Activated naive CD8-positive, alpha-beta T cell (primary cell): Measurements from ENCODE around the gene PAIP2.
"Not testable (repeated sequence)": the region's sequence is repeated elsewhere in the genome, so short reads cannot be mapped to it uniquely, and the experiment has no call there.

ENCODE experiments used
- H3K27ac Mint-ChIP-seq: one replicate; pipeline ENCODE4 v1.8.0; 2021; ENCODE audit warnings: mixed read lengths
- H3K27me3 Mint-ChIP-seq: one replicate; pipeline ENCODE4 v1.8.0; 2021; ENCODE audit warnings: mixed read lengths
- H3K36me3 Mint-ChIP-seq: one replicate; pipeline ENCODE4 v1.8.0; 2021; ENCODE audit warnings: mixed read lengths
- H3K4me1 Mint-ChIP-seq: one replicate; pipeline ENCODE4 v1.8.0; 2021; ENCODE audit warnings: low read depth, mixed read lengths
- H3K4me3 Mint-ChIP-seq: one replicate; pipeline ENCODE4 v1.8.0; 2021; ENCODE audit warnings: mild to moderate bottlenecking, mixed read lengths
- H3K9me3 Mint-ChIP-seq: one replicate; pipeline ENCODE4 v1.8.0; 2021; ENCODE audit warnings: low read depth, mixed read lengths

PAIP2 gene

GRCh38 chr5:139354186-139354585, 12.5 kb downstream of the PAIP2 start:
- H3K36me3 Mint-ChIP-seq = peaks cover 4% of the 10 kb centered on the region
- H3K9me3 Mint-ChIP-seq = no peaks in the 10 kb centered on the region
- peaks cover 51% of the 10 kb centered on the region for H3K4me1 Mint-ChIP-seq
- peak overlapping the region; percentile 25 for H3K27ac Mint-ChIP-seq
- H3K4me3 Mint-ChIP-seq = no peak overlapping the region
- no peaks in the 10 kb centered on the region for H3K27me3 Mint-ChIP-seq

DNA sequence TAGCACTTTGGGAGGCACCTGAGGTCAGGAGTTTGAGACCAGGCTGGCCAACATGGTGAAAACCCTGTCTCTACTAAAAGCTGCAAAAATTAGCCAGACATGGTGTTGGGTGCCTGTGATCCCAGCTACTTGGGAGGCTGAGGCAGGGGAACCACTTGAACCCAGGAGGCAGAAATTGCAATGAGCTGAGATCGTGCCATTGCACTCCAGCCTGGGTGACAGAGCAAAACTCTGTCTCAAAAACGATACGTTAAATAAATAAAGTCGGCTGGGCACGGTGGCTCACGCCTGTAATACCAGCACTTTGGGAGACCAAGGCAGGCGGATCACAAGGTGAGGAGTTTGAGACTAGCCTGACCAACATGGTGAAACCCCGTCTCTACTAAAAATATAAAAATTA, 14.2 kb downstream of the PAIP2 start:
- H3K27me3 Mint-ChIP-seq, H3K27ac Mint-ChIP-seq, H3K36me3 Mint-ChIP-seq, H3K9me3 Mint-ChIP-seq, H3K4me3 Mint-ChIP-seq: not testable (repeated sequence)
- H3K4me1 Mint-ChIP-seq = peaks cover 44% of the 10 kb centered on the region

DNA sequence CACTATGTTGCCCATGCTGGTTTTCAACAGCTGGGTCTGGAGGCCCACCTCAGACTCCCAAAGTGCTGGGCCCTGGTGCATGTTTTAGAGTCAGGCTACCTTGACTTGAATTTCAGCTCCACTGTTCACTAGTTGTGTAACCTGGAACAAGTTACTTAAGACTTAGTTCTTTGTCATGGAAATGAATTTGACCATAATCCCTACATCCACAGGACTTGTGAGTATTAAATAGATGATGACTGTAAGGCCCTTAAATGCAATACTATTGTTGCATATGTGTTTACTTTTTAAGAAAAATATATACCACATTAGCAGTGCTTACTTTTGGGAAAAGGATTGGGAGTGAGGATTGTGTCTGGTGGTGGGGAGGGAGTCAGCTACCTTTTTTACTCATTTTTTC, 16.4 kb downstream of the PAIP2 start:
- Mint-ChIP-seq H3K36me3 (peaks cover 4% of the 10 kb centered on the region), H3K9me3 (no peaks in the 10 kb centered on the region), H3K4me3 (no peak overlapping the region), H3K27ac (peak overlapping the region; percentile 55), H3K4me1 (peaks cover 36% of the 10 kb centered on the region), H3K27me3 (no peaks in the 10 kb centered on the region)

DNA sequence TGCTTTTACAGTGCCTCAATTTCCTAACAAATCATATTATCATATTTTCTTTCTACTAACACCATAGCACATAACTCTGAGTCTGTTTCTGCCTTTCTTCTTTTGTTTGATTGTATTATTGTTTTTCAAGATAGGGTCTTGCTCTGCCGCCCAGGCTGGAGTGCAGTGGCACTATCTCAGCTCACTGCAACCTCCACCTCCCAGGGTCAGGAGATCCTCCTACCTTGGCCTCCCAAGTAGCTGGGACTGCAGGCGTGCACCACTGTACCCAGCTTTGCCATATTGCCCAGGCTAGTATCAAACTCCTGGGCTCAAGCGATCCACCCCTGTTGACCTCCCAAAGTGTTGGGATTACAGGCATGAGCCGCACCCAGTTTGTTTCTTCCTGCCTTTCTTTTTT, 18.7 kb downstream of the PAIP2 start:
- no peak overlapping the region for H3K4me3 Mint-ChIP-seq
- peaks cover 27% of the 10 kb centered on the region for H3K4me1 Mint-ChIP-seq
- H3K27ac Mint-ChIP-seq = no peak overlapping the region
- H3K9me3 Mint-ChIP-seq = no peaks in the 10 kb centered on the region
- no peaks in the 10 kb centered on the region for H3K27me3 Mint-ChIP-seq
- no peaks in the 10 kb centered on the region for H3K36me3 Mint-ChIP-seq

GRCh38 chr5:139361835-139362429, 20.3 kb downstream of the PAIP2 start:
- H3K36me3 Mint-ChIP-seq = no peaks in the 10 kb centered on the region
- no peaks in the 10 kb centered on the region for H3K9me3 Mint-ChIP-seq
- no peak overlapping the region for H3K4me3 Mint-ChIP-seq
- H3K27me3 Mint-ChIP-seq = no peaks in the 10 kb centered on the region
- H3K4me1 Mint-ChIP-seq = peaks cover 21% of the 10 kb centered on the region
- no peak overlapping the region for H3K27ac Mint-ChIP-seq

DNA sequence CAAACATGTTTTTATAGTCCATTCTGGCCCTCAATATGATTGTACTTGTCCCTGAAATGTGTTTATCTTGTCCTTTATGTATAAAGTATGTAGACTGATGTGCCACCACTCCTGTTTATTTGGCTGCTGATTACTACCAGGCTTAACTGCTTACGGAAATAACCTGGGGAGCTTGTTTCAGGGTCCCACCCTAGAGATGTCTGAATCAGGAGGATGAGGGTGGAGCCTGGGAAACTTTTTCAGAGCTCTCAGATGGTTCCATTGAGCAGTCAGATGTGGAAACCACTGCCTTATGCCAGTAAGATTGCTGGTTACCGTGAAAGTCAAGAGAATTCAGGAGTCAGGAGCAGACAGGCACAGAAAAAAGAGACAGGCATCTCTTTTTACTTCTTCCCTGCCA, 22.3 kb downstream of the PAIP2 start:
- peaks cover 2% of the 10 kb centered on the region for H3K36me3 Mint-ChIP-seq

DNA sequence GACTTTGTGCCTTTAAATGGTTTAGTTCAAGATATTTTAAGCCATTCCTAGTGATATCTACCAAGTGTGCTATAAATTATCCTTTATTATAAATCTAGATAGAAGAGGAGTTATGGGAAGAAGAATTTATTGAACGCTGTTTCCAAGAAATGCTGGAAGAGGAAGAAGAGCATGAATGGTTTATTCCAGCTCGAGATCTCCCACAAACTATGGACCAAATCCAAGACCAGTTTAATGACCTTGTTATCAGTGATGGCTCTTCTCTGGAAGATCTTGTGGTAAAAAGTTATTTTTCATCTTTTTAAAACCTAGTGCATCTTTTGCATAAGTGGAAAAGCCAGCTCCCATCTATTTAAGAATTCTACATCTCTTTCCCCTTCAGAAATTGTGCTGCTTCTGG, 22.8 kb downstream of the PAIP2 start:
- no peak overlapping the region for H3K4me3 Mint-ChIP-seq
- no peaks in the 10 kb centered on the region for H3K9me3 Mint-ChIP-seq
- peaks cover 2% of the 10 kb centered on the region for H3K36me3 Mint-ChIP-seq
- H3K27ac Mint-ChIP-seq = no peak overlapping the region
- peaks cover 5% of the 10 kb centered on the region for H3K4me1 Mint-ChIP-seq
- no peaks in the 10 kb centered on the region for H3K27me3 Mint-ChIP-seq

More for the DNA sequence above, 22.3 kb downstream of the PAIP2 start:
- no peak overlapping the region for H3K27ac Mint-ChIP-seq
- H3K27me3 Mint-ChIP-seq = no peaks in the 10 kb centered on the region
- H3K9me3 Mint-ChIP-seq = no peaks in the 10 kb centered on the region
- peaks cover 6% of the 10 kb centered on the region for H3K4me1 Mint-ChIP-seq
- no peak overlapping the region for H3K4me3 Mint-ChIP-seq

- Mint-ChIP-seq H3K4me1 (no peaks in the 10 kb centered on the region), H3K27me3 (no peaks in the 10 kb centered on the region), H3K9me3 (no peaks in the 10 kb centered on the region), H3K4me3 (no peak overlapping the region), H3K36me3 (peaks cover 4% of the 10 kb centered on the region), H3K27ac (peak overlapping the region; percentile 86)
These were observed 27.0 kb downstream of the PAIP2 start for GRCh38 chr5:139368613-139369012.

DNA sequence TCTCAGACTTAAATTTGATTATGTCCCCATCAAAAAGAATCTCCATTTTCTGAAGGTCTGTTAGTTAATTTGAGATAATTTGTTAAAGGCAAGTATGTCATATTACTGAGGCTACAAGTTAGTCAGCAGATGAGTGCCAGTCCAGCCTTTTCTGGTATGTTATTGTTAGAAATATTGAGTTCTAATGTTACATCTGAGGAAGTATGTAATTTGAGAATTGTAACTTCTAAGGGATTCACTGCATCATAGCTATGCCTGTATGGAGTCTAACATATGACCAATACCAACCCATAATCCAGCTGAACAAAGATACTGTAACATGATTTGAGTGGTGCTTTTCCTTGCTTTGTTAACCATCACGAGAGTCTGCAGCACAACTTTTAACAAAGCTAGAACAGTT, 27.5 kb downstream of the PAIP2 start:
- peaks cover 4% of the 10 kb centered on the region for H3K36me3 Mint-ChIP-seq
- H3K27ac Mint-ChIP-seq = no peak overlapping the region
- H3K4me1 Mint-ChIP-seq = no peaks in the 10 kb centered on the region
- H3K27me3 Mint-ChIP-seq = no peaks in the 10 kb centered on the region
- H3K4me3 Mint-ChIP-seq = no peak overlapping the region
- H3K9me3 Mint-ChIP-seq = no peaks in the 10 kb centered on the region

DNA sequence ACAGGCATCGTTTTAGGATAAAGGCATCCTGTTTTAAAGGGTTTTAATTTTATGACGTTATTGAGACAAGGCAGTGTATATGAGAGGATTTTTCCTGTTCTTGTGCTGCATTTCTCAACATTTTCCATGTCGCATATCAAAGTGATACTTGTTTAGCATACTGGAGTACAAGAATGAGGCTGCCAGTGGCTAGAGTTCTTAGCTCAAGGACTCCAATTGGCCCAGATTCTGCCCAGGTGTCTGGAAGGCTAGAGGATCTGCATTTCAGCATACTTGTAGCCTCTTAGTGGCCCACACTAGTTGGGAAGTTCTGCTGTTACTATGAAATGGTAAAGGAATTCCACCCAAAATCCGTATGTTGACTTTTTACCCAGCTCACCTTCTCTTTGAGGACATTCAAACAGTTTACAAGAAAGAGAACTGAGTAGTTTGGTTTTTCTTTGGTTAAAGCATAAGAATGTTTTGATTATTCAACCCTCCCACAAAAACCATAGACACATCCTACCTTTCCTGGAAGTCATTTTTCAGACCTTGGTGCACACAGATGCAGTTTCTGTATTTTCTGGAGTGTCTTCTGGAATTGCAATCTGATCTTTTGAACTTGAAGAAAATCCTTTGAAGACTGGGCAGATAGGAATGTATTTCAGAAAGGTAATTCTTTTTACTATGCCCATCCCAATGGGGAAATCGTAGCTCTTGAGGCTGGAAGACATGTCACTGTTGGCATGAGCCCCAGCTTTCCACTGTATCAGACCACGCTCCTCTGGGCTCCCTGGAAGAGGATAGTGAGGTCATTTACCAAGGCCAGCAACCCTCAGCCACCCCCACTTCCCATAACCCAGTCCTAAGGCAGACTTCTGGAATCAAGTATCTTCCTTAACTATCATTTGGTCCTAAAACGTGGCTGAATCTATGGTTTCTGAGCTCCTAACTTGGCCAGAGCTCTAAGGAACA, 30.1 kb downstream of the PAIP2 start:
- H3K27ac Mint-ChIP-seq = no peak overlapping the region
- peaks cover 6% of the 10 kb centered on the region for H3K36me3 Mint-ChIP-seq
- H3K27me3 Mint-ChIP-seq = no peaks in the 10 kb centered on the region
- H3K9me3 Mint-ChIP-seq = no peaks in the 10 kb centered on the region
- H3K4me3 Mint-ChIP-seq = no peak overlapping the region
- no peaks in the 10 kb centered on the region for H3K4me1 Mint-ChIP-seq

GRCh38 chr5:139374909-139375308, 33.3 kb downstream of the PAIP2 start:
- Mint-ChIP-seq H3K4me1 (no peaks in the 10 kb centered on the region), H3K27ac (no peak overlapping the region), H3K4me3 (no peak overlapping the region), H3K9me3 (no peaks in the 10 kb centered on the region), H3K36me3 (peaks cover 4% of the 10 kb centered on the region), H3K27me3 (no peaks in the 10 kb centered on the region)

DNA sequence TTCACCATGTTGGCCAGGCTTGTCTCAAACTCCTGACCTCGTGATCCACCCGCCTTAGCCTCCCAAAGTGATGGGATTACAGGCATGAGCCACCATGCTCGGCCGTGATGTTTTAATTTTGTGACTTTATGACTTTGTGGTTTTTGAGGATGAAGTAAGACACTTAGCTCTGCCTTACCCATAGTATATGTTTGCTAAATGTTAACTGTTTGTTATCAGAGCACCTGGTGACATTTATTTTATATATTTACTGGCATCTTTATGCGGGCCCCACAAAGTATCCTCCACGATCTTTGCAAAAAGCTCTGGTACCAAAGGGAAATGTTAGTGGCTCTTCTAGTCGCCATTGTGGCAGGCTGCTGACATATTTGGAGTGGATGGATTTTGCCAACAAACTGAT, 34.7 kb downstream of the PAIP2 start:
- Mint-ChIP-seq H3K4me1 (no peaks in the 10 kb centered on the region), H3K9me3 (no peaks in the 10 kb centered on the region)

DNA sequence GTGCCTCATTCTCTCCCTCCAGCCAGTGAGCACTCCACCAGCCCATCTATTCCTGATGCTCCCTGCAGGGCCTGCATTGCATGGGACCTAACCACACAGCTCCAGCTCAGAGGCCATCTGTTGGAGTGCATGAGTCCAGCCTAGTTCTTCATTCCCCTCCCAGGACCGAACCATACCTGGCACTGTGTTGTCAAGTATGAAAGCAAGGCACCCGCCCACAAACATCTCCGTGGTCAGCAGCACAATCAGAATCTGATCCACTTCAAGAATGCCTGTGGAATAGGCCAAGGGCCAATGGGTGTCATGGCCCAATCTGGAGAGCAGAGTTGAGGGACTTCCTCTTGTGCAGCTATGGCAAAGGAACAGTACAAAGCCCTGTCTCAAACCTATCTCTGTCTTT, 35.6 kb downstream of the PAIP2 start:
- no peaks in the 10 kb centered on the region for H3K9me3 Mint-ChIP-seq
- H3K4me3 Mint-ChIP-seq = no peak overlapping the region
- H3K27me3 Mint-ChIP-seq = no peaks in the 10 kb centered on the region
- no peak overlapping the region for H3K27ac Mint-ChIP-seq
- no peaks in the 10 kb centered on the region for H3K4me1 Mint-ChIP-seq
- H3K36me3 Mint-ChIP-seq = peaks cover 4% of the 10 kb centered on the region

More for the DNA sequence above, 34.7 kb downstream of the PAIP2 start:
- H3K36me3 Mint-ChIP-seq = peaks cover 4% of the 10 kb centered on the region
- no peaks in the 10 kb centered on the region for H3K27me3 Mint-ChIP-seq
- H3K27ac Mint-ChIP-seq = no peak overlapping the region
- no peak overlapping the region for H3K4me3 Mint-ChIP-seq

- H3K4me1 Mint-ChIP-seq = no peaks in the 10 kb centered on the region
- no peak overlapping the region for H3K4me3 Mint-ChIP-seq
- peaks cover 2% of the 10 kb centered on the region for H3K36me3 Mint-ChIP-seq
- H3K27ac Mint-ChIP-seq = no peak overlapping the region
- no peaks in the 10 kb centered on the region for H3K9me3 Mint-ChIP-seq
- no peaks in the 10 kb centered on the region for H3K27me3 Mint-ChIP-seq
These were observed 36.6 kb downstream of the PAIP2 start for GRCh38 chr5:139378101-139378825.

GRCh38 chr5:139378941-139379361, 37.3 kb downstream of the PAIP2 start:
- no peaks in the 10 kb centered on the region for H3K4me1 Mint-ChIP-seq
- H3K36me3 Mint-ChIP-seq = peaks cover 2% of the 10 kb centered on the region
- H3K27me3 Mint-ChIP-seq = no peaks in the 10 kb centered on the region
- H3K27ac Mint-ChIP-seq = no peak overlapping the region
- H3K4me3 Mint-ChIP-seq = no peak overlapping the region
- no peaks in the 10 kb centered on the region for H3K9me3 Mint-ChIP-seq
